NCI-H526 (cell line): ENCODE data around the gene SMC3.
A peak's percentile ranks its signal among the peaks of the same experiment; 100 is the strongest.
"Not testable (repeated sequence)": the region's sequence is repeated elsewhere in the genome, so short reads cannot be mapped to it uniquely, and the experiment has no call there.

Experiments
- DNase-seq, 2 experiments: peaks; one replicate each; lab custom pipeline; 2025; lab: John Stamatoyannopoulos, UW

SMC3 gene

GRCh38 chr10:110567201-110568054 lies at the start of gene SMC3:
Gene SMC3, plus strand, starts transcription at chr10:110567695. Its CDS starts 122 bp downstream, at chr10:110567817.
- DNase-seq: peak; percentile 86 to 94

GRCh38 chr10:110522365-110522988 lies 45.0 kb upstream of the SMC3 start:
- no peak for DNase-seq

DNA sequence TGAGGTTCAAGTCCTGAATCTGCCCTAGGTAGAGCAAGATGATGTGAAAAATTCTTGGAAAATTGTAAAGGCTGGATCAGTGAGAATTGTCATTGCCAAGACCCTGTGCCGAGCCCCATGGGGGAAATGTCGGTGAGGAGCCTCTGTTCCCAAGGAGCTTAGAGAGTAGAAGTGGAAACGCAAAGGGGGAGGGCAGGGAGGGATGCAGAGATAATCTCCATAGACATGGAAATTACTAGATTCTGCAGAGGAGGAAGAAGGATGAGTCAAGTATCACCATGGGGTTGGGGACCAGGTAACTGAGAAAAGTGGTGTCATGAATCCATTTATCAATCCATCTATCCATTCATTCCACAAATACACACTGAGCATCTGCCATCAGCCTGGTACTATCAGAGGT lies 43.8 kb upstream of the SMC3 start:
- no peak for DNase-seq

DNA sequence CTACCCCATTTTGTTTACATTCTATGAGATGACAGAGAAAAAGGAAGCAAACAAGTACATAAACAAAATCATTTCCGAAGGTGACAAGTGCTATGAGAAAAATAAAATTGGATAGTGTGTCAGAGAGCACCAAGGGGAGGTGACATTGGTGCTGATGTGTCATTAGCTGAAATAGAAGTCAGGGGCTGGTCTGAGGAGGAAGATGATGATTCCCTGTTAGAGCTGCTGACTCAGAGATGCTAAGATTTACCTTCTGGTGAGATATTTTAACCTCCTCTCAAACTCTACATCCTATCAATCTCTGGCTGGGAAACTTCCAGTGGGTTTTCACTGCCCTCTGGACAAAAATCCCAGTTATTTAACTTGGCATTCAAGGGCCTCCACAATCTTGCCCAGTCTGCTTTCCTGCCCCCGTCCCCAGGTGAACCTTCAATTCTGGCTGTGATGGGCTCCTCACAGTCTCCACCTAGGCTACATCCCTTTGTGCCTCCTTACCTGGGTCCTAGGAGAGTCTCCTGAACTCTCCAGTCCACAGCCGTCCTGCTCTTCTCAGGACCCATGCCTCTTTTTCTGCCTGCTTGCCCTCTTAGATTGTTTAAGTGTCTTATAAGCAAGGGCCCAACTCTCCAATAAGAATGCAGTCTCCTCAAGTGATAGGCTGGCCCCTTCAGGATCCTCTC lies 43.2 kb upstream of the SMC3 start:
- DNase-seq: no peak

DNA sequence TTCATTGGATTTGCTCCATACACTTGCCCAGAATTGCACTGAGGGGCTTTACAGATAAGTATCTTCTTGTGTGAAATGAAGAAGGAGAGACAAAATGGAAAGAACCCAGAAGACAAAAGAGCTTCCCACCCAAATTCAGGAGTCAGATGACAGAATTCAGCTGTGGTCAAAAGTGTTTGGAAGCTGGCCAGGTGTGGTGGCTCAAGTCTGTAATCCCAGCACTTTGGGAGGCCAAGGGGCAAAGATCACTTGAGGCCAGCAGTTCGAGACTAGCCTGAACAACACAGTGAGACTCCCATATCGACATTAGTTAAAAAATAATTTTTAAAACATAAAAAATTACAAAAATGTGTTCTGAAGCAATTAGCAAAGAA lies 42.6 kb upstream of the SMC3 start:
- no peak for DNase-seq

GRCh38 chr10:110525349-110526260 lies 41.9 kb upstream of the SMC3 start:
- no peak for DNase-seq

- no peak for DNase-seq
Measured at GRCh38 chr10:110527731-110528171, 39.7 kb upstream of the SMC3 start.

- no peak for DNase-seq
Measured at GRCh38 chr10:110528224-110528996, 39.1 kb upstream of the SMC3 start.

DNA sequence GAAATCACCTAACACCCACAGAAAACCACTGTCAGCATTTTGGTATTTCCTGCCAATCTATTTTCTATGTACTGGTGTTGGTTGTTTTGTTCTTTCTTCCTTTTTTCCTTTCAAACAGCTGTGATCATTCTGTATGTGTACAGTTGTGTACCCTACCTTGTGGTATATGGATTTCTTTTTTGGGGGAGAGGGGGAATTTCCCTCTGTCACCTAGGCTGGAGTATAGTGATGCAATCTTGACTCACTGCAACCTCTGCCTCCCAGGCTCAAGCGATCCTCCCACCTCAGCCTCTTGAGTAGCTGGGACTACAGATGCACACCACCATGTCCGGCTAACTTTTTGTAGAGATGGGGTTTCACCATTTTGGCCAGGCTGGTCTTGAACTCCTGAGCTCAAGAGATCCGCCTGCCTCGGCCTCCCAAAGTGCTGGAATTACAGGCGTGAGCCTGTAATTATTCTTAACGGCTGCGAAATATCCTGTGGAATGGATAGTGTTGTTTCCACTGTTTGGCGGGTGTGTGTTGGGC lies 38.4 kb upstream of the SMC3 start:
- DNase-seq: not testable (repeated sequence)

DNA sequence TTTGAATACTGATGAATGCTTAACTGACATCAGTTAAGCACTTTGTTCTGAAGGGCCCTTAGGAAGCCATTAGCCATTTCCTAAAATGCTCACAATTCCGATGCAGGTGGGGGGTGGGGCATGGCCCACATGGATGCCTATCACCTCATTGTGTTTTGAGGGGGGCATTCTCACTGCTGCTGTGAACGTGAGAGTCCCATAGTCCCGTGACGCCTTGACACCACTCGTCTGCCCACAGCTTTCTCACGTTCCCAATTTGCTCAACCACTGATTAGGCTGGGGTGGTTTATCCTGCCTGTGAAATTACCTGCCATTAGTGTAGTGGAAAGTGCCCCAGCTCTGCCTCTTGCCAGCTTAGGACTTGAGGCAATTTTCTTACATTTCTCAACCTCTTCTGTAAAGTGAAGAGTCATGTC lies 37.9 kb upstream of the SMC3 start:
- no peak for DNase-seq

GRCh38 chr10:110530131-110530831 lies 37.2 kb upstream of the SMC3 start:
- DNase-seq: peak in 1 of 2 experiments; percentile 41

GRCh38 chr10:110531687-110532086 lies 35.8 kb upstream of the SMC3 start:
- DNase-seq: no peak

DNA sequence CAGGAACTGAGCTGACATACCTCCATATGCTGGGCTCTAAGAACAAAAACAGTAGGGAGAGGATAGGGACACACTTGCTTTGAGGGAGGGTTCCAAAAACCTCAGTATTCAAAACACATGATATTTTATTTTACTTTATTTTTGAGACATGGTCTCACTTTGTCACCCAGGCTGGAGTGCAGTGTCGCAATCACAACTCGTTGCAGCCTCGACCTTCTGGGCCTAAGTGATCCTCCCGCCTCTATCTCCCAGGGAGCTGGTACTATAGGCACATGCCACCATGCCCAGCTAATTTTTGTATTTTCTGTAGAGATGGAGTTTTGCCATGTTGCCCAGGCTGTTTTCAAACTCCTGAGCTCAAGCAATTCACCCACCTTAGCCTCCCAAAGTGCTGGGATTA lies 34.9 kb upstream of the SMC3 start:
- DNase-seq: not testable (repeated sequence)

DNA sequence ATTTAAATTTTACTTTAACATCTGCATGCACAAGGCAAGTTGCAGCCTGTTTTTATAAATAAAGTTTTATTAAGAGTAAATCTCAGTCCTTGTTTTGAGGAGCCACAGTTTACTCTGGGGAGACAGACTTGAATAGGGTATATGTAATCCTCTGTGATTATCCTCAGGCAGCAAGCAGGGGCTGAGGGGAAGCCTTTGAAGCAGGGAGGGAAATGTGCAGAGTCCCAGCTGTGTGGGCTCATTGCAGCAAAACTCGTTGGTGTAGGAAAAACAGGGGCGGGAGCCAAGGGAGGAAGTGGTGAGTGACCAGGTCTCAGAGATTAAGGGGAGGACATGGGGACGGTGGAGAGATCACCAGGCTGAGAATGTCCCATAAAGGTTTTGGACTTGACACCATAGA lies 34.3 kb upstream of the SMC3 start:
- DNase-seq: no peak

DNA sequence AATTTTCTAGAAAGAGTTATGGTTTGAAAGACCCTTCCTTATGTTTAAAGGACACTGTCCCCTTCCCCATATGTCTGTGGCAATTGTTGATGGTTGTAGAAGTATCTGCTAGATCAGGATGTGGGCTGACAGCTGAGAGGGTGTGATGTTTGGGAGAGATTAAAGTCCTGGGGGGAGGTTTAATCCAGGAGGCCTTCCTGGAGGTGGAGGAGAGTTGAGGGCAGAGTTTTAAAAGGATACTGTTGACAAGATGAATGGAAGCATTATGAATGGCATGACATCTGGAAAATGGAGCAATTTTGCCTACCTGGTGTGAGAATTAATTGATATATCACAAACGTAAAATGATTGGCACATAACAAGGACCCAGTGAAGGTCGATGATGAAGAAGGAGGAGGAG lies 32.9 kb upstream of the SMC3 start:
- DNase-seq: no peak

DNA sequence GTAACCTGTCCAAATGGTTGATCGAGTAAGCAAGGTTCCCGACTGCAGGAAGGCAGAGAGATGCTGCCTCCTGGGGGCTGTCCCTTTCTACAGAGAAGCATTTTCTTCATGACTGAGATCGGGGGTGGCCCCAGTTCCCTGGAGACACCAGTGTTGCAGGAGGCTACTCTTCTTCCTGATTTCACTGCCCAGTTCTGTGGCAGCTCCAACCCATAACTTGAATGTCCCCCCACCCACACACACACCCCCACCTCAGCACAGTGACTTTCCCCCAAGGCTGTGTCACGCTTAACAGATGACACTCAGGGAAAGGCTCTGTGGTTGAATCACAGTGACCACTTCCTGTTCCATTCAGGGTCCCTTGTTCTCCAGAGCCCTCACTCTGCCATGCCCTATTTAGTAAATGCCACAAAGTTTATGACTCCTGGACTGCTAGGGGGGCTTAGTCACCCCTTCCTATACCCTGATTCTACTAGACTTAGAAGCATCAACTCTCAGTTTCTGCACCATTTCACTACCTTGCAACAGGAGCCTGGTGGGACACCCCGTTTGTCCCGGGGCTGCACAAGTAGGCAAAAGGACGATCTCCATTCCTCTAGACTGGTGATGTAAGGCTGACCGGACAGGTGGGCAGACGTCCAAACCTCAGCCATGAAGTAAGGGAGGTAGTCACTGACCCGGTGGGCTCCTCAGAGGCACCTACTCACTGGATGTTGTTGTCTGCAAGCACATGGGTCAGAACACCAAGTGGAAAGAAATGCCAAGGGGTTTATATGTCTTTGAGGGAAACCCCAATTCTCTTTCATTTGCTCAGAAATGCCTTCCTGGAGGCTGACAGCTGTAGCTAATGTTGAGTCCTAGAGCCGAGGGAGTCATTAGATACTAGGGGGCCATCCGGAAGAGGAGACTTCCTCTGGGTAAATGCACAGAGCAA lies 31.3 kb upstream of the SMC3 start:
- DNase-seq: peak in 1 of 2 experiments; percentile 15

DNA sequence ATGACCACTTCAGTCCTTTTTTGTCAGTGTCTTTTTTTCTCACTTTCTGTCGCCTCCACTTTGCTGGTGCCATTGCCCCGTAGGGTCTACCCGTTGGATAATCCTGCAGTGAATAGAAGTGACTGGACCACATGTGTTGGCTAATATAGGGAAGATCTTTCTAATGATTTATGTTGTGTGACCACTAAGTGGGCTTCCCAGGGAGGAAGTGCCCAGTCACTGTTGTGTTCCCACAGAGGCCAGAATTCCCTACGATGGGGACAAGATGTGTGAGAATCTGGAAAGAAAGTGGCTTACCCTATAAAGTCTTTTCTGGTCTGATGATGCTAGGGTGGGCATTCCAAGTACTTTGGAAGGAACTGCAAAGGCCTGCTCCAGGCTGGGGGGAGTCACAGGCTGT lies 28.4 kb upstream of the SMC3 start:
- DNase-seq: no peak

GRCh38 chr10:110540031-110540430 lies 27.5 kb upstream of the SMC3 start:
- no peak for DNase-seq

- no peak for DNase-seq
Measured at GRCh38 chr10:110544958-110545537, 22.4 kb upstream of the SMC3 start.
